NCI-H524 treated with DMSO at 0.1 percent for 48 hours (cell line): ENCODE results near the gene UPF2.

Experiments
- DNase-seq: peaks from one replicate; lab custom pipeline; 2025; lab: John Stamatoyannopoulos, UW

Gene UPF2

GRCh38 chr10:11884706-11885423 is 157.7 kb downstream of the UPF2 start:
- DNase-seq = no peak

GRCh38 chr10:11882646-11883375 is 159.8 kb downstream of the UPF2 start:
- no peak for DNase-seq

- no peak for DNase-seq
These were observed 160.9 kb downstream of the UPF2 start for GRCh38 chr10:11881477-11882417.

- DNase-seq = no peak
These were observed 161.6 kb downstream of the UPF2 start for GRCh38 chr10:11881030-11881476.

GRCh38 chr10:11880151-11881029 is 162.2 kb downstream of the UPF2 start:
- DNase-seq = no peak

- no peak for DNase-seq
These were observed 163.1 kb downstream of the UPF2 start for GRCh38 chr10:11879387-11880094.

- DNase-seq = no peak
These were observed 163.8 kb downstream of the UPF2 start for GRCh38 chr10:11878776-11879175.

- no peak for DNase-seq
These were observed 165.1 kb downstream of the UPF2 start for GRCh38 chr10:11877591-11877905.

GRCh38 chr10:11876805-11877590 is 165.6 kb downstream of the UPF2 start:
- DNase-seq = no peak

- DNase-seq = no peak
These were observed 166.3 kb downstream of the UPF2 start for GRCh38 chr10:11876324-11876723.

GRCh38 chr10:11875494-11876281 is 166.9 kb downstream of the UPF2 start:
- no peak for DNase-seq

GRCh38 chr10:11874568-11875493 is 167.8 kb downstream of the UPF2 start:
- DNase-seq = no peak

- DNase-seq = no peak
These were observed 171.1 kb downstream of the UPF2 start for GRCh38 chr10:11871466-11871865.

GRCh38 chr10:11870900-11871400 is 171.7 kb downstream of the UPF2 start:
- DNase-seq = no peak

- no peak for DNase-seq
These were observed 172.2 kb downstream of the UPF2 start for GRCh38 chr10:11870461-11870780.
